ENCODE data around the gene PLCB4. TPM values are rescaled to one million over a fixed set of nuclear protein-coding genes. Genes with fewer than 3 reads are reported as not detected.
A peak's percentile ranks its signal among the peaks of the same experiment; 100 is the strongest.

Gene PLCB4
- total RNA-seq, 1 donor from 2014 or later: 6.6 TPM

DNA sequence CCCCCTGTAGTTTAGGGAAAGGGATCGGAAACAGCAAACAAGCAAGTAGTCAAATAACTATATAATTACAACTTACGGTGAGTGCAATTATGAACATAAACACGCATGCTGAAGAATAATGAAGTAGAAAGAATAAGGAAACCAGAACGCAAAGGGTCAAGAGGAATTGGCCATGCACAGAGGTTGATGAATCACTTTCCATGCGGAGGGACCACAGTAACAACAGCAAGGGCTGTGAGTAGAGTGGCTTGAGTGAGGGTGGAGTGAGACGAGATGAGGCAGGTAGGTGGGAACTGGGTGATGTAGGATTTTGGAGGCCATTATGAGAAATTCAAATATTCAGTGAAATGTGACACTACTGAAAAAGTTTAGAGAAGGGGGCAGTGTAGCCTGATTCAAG is 333.3 kb downstream of the PLCB4 start:
- DNase-seq: no peak
- Histone ChIP-seq H3K36me3 (peaks cover 8% of the 10 kb centered on the region), H3K27ac (no peak overlapping the region), H3K4me3 (no peak overlapping the region), H3K9me3 (no peaks in the 10 kb centered on the region), H3K4me1 (no peaks in the 10 kb centered on the region), H3K27me3 (ENCODE audit: low read depth) (no peaks in the 10 kb centered on the region)
- TF ChIP-seq, protein P1, sequence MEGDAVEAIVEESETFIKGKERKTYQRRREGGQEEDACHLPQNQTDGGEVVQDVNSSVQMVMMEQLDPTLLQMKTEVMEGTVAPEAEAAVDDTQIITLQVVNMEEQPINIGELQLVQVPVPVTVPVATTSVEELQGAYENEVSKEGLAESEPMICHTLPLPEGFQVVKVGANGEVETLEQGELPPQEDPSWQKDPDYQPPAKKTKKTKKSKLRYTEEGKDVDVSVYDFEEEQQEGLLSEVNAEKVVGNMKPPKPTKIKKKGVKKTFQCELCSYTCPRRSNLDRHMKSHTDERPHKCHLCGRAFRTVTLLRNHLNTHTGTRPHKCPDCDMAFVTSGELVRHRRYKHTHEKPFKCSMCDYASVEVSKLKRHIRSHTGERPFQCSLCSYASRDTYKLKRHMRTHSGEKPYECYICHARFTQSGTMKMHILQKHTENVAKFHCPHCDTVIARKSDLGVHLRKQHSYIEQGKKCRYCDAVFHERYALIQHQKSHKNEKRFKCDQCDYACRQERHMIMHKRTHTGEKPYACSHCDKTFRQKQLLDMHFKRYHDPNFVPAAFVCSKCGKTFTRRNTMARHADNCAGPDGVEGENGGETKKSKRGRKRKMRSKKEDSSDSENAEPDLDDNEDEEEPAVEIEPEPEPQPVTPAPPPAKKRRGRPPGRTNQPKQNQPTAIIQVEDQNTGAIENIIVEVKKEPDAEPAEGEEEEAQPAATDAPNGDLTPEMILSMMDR (IDR thresholded peaks at IDR 0.05): no peak
- intact Hi-C loops (cut with DNase I): no loop called here
- no peak for ATAC-seq

DNA sequence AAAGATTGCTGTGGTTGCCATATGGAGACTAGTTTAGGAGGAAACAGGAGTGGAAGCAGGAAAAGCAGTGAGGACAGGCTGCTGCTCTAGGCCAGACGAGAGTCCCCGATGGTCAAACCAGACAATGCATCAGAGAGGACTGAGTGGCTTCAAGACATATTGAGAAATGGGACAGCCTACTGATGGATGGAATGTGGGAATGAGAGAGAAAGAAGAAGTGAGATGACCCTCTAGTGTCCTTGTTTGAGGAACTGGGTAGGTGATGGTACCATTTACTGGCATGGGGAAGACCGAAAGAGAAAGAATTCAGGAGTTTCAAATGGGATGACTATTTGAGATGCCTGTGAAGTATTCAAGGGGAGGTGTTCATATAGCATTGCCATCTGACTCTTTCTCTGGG is 333.7 kb downstream of the PLCB4 start:
- Histone ChIP-seq H3K4me1 (no peaks in the 10 kb centered on the region), H3K36me3 (peaks cover 9% of the 10 kb centered on the region), H3K9me3 (no peaks in the 10 kb centered on the region), H3K27ac (no peak overlapping the region), H3K27me3 (ENCODE audit: low read depth) (no peaks in the 10 kb centered on the region), H3K4me3 (no peak overlapping the region)
- intact Hi-C loops (cut with DNase I): no loop called here
- DNase-seq: no peak
- TF ChIP-seq, protein P1 (IDR thresholded peaks at IDR 0.05): no peak
- no peak for ATAC-seq

DNA sequence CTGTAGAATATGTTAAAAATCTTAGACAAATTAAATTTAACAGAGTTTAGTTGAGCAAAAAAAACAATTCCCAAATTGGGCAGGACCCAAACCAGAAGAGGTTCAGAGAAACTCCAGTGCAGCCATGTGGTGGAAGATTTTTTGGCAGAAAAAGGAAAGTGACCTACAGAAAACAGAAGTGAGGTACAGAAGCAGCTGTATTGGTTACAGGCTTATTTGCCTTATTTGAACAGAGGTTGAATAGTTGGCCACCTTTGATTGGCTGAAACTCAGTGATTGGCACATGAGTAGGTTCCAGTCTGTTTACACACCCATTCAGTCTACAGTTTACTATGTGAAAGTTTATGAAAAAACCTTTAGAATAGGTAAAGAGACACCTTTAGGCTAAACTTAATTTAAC is 334.6 kb downstream of the PLCB4 start:
- intact Hi-C loops (cut with DNase I): no loop called here
- Histone ChIP-seq H3K36me3 (peaks cover 12% of the 10 kb centered on the region), H3K4me1 (no peaks in the 10 kb centered on the region), H3K9me3 (no peaks in the 10 kb centered on the region), H3K4me3 (no peak overlapping the region), H3K27me3 (ENCODE audit: low read depth) (no peaks in the 10 kb centered on the region), H3K27ac (no peak overlapping the region)
- TF ChIP-seq, protein P1 (IDR thresholded peaks at IDR 0.05): no peak
- no peak for ATAC-seq
- no peak for DNase-seq

DNA sequence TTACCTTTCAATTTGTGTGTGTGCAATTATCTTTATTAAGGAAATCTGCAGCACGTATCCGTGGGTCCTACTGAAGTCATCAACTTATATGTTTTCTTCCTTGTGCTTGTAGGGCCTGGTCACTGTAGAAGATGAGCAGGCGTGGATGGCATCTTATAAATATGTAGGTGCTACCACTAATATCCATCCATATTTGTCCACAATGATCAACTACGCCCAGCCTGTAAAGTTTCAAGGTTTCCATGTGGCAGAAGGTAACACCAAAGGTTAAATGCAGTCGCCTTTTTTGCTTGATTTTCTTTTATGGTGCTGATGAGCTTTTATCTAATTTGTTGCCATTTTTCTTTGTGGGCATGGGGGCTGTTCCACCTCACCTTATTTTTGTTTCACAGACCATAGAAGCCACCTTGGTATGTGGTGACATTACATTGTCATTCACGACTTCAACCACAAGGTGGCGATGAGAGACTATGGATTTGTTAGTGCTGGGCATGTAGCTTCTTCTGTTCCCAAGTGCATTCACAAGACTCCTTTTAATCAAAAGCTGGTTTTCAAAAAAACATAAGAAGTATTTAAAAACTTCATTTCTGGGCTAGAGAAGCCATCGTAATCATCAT is 339.0 kb downstream of the PLCB4 start:
- Histone ChIP-seq H3K4me1 (no peaks in the 10 kb centered on the region), H3K4me3 (no peak overlapping the region), H3K27me3 (ENCODE audit: low read depth) (no peaks in the 10 kb centered on the region), H3K27ac (no peak overlapping the region), H3K9me3 (no peaks in the 10 kb centered on the region), H3K36me3 (peaks cover 5% of the 10 kb centered on the region)
- intact Hi-C loops (cut with DNase I): loop anchor here (5.0 kb wide), 1 partner anchor 204 kb away; no protein-coding TSS in a partner anchor
- ATAC-seq: peak; percentile 85 to 89
- no peak for DNase-seq
- TF ChIP-seq, protein P1 (IDR thresholded peaks at IDR 0.05): peak; percentile 80

DNA sequence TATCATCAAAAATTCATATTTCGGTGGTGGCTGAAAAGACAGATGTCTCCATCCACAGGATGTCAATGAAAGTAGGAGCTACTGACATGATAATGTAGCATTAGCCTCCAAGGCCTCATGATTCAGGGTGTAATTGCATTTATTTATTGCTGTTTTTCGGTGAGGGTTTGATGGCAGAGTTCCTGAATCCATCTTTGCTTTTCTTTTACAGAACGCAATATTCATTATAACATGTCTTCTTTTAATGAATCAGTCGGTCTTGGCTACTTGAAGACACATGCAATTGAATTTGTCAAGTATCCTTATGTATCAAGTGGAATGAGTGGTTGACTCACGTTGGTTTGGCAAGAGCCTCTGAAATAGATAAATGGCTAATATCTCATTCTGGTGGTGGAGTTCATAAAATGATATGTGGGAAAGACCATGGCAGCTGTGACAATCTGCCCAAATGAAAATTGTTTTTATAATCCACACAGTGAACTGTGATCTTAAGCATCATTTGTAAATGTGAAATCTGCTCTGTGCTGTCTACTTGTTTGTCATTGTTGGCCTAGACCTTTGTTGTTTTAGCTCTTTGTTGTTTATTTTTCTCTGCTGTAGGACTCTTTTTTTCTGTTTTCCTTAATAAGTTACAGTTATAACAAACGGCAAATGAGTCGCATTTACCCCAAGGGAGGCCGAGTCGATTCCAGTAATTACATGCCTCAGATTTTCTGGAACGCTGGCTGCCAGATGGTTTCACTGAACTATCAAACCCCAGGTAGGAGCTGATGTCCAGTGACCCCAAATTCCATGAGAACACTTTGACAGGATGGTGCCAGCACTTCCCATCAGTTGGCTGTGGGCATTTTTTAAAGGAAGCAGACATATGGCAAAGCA is 339.8 kb downstream of the PLCB4 start:
- TF ChIP-seq, protein P1 (IDR thresholded peaks at IDR 0.05): no peak
- no peak overlapping the region for H3K27ac ChIP-seq
- no peaks in the 10 kb centered on the region for H3K27me3 ChIP-seq (ENCODE audit: low read depth)
- H3K4me3 ChIP-seq: no peak overlapping the region
- no peak for DNase-seq
- ATAC-seq: peak in 1 of 2 donors; percentile 18
- intact Hi-C loops (cut with DNase I): loop anchor here (5.0 kb wide), 1 partner anchor 204 kb away; no protein-coding TSS in a partner anchor
- peaks cover 5% of the 10 kb centered on the region for H3K36me3 ChIP-seq
- H3K4me1 ChIP-seq: no peaks in the 10 kb centered on the region
- H3K9me3 ChIP-seq: no peaks in the 10 kb centered on the region

All from lower lobe of right lung (tissue), 2 donors.